Caco-2 (cell line): ENCODE results near the gene COG1. TPM values are rescaled to one million over a fixed set of nuclear protein-coding genes. Genes with fewer than 3 reads are reported as not detected.

Source experiments
- BruUV-seq: library from RNA; stranded (reverse); fragments of 400-500 nt; replicated peaks from 2 replicates; lab custom pipeline; 2021; lab: Mats Ljungman, UMichigan
- CTCF ChIA-PET: fragments of 300-600 bp; sonication (Branson Sonifier 250); formaldehyde crosslinking; loops from one replicate; lab custom pipeline; 2022; ENCODE audit warnings: antibody characterized with exemption; lab: Charles Lee
- POLR2A ChIA-PET: fragments of 300-600 bp; sonication (Branson Sonifier 250); formaldehyde crosslinking; loops from one replicate; lab custom pipeline; 2022; ENCODE audit warnings: antibody characterized with exemption; lab: Charles Lee
- DNase-seq, 2 experiments: peaks; one replicate each; pipeline versions ENCODE4 v3.0.0 to v3.0.0-alpha.2; 2020 to 2022
- H3K27me3 ChIP-seq: replicated peaks from 2 replicates; pipeline ENCODE4 v1.6.0; 2011; ENCODE audit warnings: low read length; ENCODE audit not compliant: control insufficient read depth, insufficient read depth
- H3K36me3 ChIP-seq: 2 replicates; pipeline ENCODE4 v1.5.1; 2011; ENCODE audit warnings: low read length; ENCODE audit not compliant: control insufficient read depth, insufficient read depth
- H3K4me1 ChIP-seq: fragments of 250-450 bp; sonication (Bioruptor Pico); 2 replicates; pipeline ENCODE4 v1.5.1; 2020; ENCODE audit warnings: mild to moderate bottlenecking
- H3K4me3 ChIP-seq: 2 replicates; pipeline ENCODE4 v1.5.1; 2011; ENCODE audit warnings: low read depth, mild to moderate bottlenecking, control low read depth, low read length
- H3K9me3 ChIP-seq: fragments of 250-450 bp; sonication (Bioruptor Pico); 2 replicates; pipeline ENCODE4 v1.5.1; 2020; ENCODE audit warnings: mild to moderate bottlenecking, moderate library complexity
- H3K27ac Mint-ChIP-seq: one replicate; pipeline ENCODE4 v1.8.0; 2022; ENCODE audit warnings: mixed read lengths; ENCODE audit not compliant: unreplicated experiment
- H3K27me3 Mint-ChIP-seq: one replicate; pipeline ENCODE4 v1.8.0; 2022; ENCODE audit warnings: mixed read lengths; ENCODE audit not compliant: insufficient read depth, unreplicated experiment
- H3K36me3 Mint-ChIP-seq: one replicate; pipeline ENCODE4 v1.8.0; 2022; ENCODE audit warnings: mild to moderate bottlenecking, mixed read lengths; ENCODE audit not compliant: insufficient read depth, unreplicated experiment
- H3K4me1 Mint-ChIP-seq: one replicate; pipeline ENCODE4 v1.8.0; 2022; ENCODE audit warnings: low read depth, mixed read lengths; ENCODE audit not compliant: unreplicated experiment
- H3K4me3 Mint-ChIP-seq: one replicate; pipeline ENCODE4 v1.8.0; 2022; ENCODE audit warnings: mild to moderate bottlenecking, moderate library complexity, mixed read lengths; ENCODE audit not compliant: unreplicated experiment
- H3K9me3 Mint-ChIP-seq: one replicate; pipeline ENCODE4 v1.8.0; 2022; ENCODE audit warnings: mixed read lengths; ENCODE audit not compliant: unreplicated experiment
- intact Hi-C: fragments of 100-400 bp; cut with micrococcal nuclease; formaldehyde crosslinking; loops from one replicate; pipeline ENCODE4 v1.10.0; 2022; ENCODE audit not compliant: unreplicated experiment
- total RNA-seq: library from RNA; stranded (reverse); gene quantifications from 2 replicates; pipeline ENCODE4 v1.2.3, GENCODE V29; 2022
- TF ChIP-seq, protein P1 (sequence below), 2 experiments: fragments of 200-600 bp in 1 of 2; IDR thresholded peaks; 1 replicate in 1 of 2; 2 replicates in 1 of 2; pipeline versions ENCODE4 v1.5.1 to v1.8.0; 2011 to 2022; ENCODE audit warnings: antibody characterized with exemption in 1 of 2, control low read depth in 1 of 2, inconsistent platforms in 1 of 2, low read depth in 1 of 2, low read length in 1 of 2, mild to moderate bottlenecking in 1 of 2, moderate library complexity in 1 of 2; ENCODE audit not compliant: insufficient read depth in 1 of 2, severe bottlenecking in 1 of 2, unreplicated experiment in 1 of 2

Gene COG1
- total RNA-seq, 1 experiment from 2014 or later = 36.8 TPM

DNA sequence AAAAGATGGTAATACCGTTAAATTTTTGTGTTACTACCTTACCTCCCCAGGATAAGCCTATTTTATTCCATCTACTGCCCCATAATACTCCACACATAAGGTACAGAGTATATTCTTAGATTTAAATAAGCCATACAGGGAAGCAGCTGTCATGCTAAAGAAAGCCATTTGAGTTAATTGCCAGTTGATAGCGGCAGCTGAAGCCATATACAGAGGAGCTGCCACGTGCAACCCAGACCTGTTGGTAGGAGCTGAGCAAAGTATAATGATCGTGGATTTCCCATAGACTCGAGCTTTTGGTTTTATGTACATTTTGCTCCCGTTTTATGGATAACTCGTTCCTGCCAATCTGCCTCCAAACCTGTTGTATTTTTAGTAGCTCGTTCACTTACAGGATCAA is 56.8 kb downstream of the COG1 start:
- ChIA-PET CTCF (interaction anchor here (1.5 kb wide), 1 partner anchor 120 kb away, joined by 4 read pairs; no protein-coding TSS in a partner anchor), POLR2A (no interaction called here)
- Mint-ChIP-seq H3K36me3 (peaks cover 4% of the 10 kb centered on the region), H3K4me3 (no peak overlapping the region), H3K27ac (no peak overlapping the region), H3K27me3 (no peaks in the 10 kb centered on the region), H3K4me1 (no peaks in the 10 kb centered on the region), H3K9me3 (no peaks in the 10 kb centered on the region)
- H3K4me3 ChIP-seq = no peak overlapping the region
- H3K36me3 ChIP-seq = no peaks in the 10 kb centered on the region
- H3K27me3 ChIP-seq = no peaks in the 10 kb centered on the region
- H3K4me1 ChIP-seq = no peaks in the 10 kb centered on the region
- intact Hi-C loops = no loop called here
- no peaks in the 10 kb centered on the region for H3K9me3 ChIP-seq
- TF ChIP-seq, protein P1, sequence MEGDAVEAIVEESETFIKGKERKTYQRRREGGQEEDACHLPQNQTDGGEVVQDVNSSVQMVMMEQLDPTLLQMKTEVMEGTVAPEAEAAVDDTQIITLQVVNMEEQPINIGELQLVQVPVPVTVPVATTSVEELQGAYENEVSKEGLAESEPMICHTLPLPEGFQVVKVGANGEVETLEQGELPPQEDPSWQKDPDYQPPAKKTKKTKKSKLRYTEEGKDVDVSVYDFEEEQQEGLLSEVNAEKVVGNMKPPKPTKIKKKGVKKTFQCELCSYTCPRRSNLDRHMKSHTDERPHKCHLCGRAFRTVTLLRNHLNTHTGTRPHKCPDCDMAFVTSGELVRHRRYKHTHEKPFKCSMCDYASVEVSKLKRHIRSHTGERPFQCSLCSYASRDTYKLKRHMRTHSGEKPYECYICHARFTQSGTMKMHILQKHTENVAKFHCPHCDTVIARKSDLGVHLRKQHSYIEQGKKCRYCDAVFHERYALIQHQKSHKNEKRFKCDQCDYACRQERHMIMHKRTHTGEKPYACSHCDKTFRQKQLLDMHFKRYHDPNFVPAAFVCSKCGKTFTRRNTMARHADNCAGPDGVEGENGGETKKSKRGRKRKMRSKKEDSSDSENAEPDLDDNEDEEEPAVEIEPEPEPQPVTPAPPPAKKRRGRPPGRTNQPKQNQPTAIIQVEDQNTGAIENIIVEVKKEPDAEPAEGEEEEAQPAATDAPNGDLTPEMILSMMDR (IDR thresholded peaks at IDR 0.05; ENCODE audit: insufficient read depth in 1 of 2, low read depth in 1 of 2, low read length in 1 of 2, severe bottlenecking in 1 of 2, unreplicated experiment in 1 of 2) = no peak
- BruUV-seq = no TSS peak
- DNase-seq = no peak

DNA sequence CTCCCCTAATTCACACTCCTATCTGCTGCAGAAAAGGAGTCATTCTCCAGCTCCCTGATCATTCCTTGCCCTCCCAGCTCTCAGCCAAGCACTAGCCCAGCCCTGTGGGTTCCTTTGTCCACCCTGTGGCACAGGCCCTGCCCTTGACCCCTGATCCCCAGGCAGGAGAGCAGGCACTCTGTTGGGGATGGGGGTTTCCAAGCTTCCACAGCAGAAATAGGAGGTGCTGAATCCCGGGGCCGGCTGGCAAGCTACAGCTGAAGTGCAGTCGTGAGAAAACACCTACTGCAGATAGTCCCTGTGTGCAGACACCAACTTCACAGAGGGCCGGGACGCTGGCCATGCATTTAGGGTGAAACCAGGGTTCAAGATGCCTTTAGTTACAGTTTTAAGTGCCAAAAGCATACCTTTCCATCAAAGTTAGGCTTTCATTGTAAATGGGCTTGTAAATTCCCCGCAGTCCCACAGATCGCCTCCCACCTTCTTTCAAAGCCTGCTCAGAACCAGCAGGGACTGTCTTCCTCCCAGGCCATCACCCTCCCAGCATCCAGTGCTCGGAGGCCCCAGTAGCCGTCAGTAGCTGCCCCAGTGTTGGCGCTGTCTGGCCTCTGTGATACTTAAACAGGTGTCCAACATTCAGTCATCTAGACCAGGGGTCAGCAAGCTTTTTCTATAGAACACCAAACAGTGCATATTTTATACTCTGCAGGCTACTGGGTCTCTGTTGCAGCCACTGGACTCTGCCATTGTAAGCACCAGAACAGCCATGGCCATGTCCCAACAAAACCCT is 58.2 kb downstream of the COG1 start:
- H3K27me3 ChIP-seq = no peaks in the 10 kb centered on the region
- H3K9me3 Mint-ChIP-seq = no peaks in the 10 kb centered on the region
- ChIA-PET CTCF (interaction anchor here (1.5 kb wide), 1 partner anchor 119 kb away, joined by 4 read pairs; no protein-coding TSS in a partner anchor), POLR2A (no interaction called here)
- H3K27me3 Mint-ChIP-seq = no peaks in the 10 kb centered on the region
- H3K4me1 Mint-ChIP-seq = no peaks in the 10 kb centered on the region
- H3K4me3 ChIP-seq = no peak overlapping the region
- H3K4me3 Mint-ChIP-seq = no peak overlapping the region
- no peak for DNase-seq
- H3K9me3 ChIP-seq = no peaks in the 10 kb centered on the region
- no TSS peak for BruUV-seq
- H3K4me1 ChIP-seq = no peaks in the 10 kb centered on the region
- no peaks in the 10 kb centered on the region for H3K36me3 ChIP-seq
- intact Hi-C loops = no loop called here
- no peaks in the 10 kb centered on the region for H3K36me3 Mint-ChIP-seq
- TF ChIP-seq, protein P1 (IDR thresholded peaks at IDR 0.05; ENCODE audit: insufficient read depth in 1 of 2, low read depth in 1 of 2, low read length in 1 of 2, severe bottlenecking in 1 of 2, unreplicated experiment in 1 of 2) = no peak
- no peak overlapping the region for H3K27ac Mint-ChIP-seq

DNA sequence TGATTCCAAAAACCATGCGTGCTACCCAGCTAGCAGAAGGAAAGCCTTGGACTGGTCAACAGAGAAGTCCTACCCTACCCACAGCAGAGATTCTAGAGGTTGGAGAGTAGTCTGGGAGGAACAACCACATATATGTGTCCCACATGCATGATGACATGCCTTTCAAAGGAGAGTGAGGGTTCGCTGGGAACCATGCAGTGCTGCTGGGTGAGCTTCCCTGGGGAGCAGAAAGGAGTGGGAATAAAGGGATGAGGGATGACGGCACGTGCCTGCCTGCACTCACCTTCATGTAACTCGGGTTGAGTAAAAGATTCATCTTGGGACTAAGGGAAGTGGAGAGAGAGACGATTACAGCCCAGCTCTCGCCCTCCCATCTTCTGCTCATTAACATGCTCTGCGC is 59.0 kb downstream of the COG1 start:
- no TSS peak for BruUV-seq

More for the DNA sequence above, 59.0 kb downstream of the COG1 start:
- H3K9me3 Mint-ChIP-seq = no peaks in the 10 kb centered on the region
- ChIA-PET CTCF (no interaction called here), POLR2A (no interaction called here)
- no peaks in the 10 kb centered on the region for H3K27me3 Mint-ChIP-seq
- no peak overlapping the region for H3K27ac Mint-ChIP-seq
- H3K27me3 ChIP-seq = no peaks in the 10 kb centered on the region
- H3K4me3 Mint-ChIP-seq = no peak overlapping the region
- no peaks in the 10 kb centered on the region for H3K4me1 Mint-ChIP-seq
- TF ChIP-seq, protein P1 (IDR thresholded peaks at IDR 0.05; ENCODE audit: insufficient read depth in 1 of 2, low read depth in 1 of 2, low read length in 1 of 2, severe bottlenecking in 1 of 2, unreplicated experiment in 1 of 2) = no peak
- intact Hi-C loops = no loop called here
- H3K36me3 ChIP-seq = no peaks in the 10 kb centered on the region
- no peaks in the 10 kb centered on the region for H3K9me3 ChIP-seq
- no peak overlapping the region for H3K4me3 ChIP-seq
- no peaks in the 10 kb centered on the region for H3K36me3 Mint-ChIP-seq
- DNase-seq = no peak
- H3K4me1 ChIP-seq = no peaks in the 10 kb centered on the region
